ENCODE results near the gene GHRL. TPM values are rescaled to one million over a fixed set of nuclear protein-coding genes. Genes with fewer than 3 reads are reported as not detected.
"Not testable (repeated sequence)": the region's sequence is repeated elsewhere in the genome, so short reads cannot be mapped to it uniquely, and the experiment has no call there.

GHRL gene
- total RNA-seq, 2 experiments from 2014 or later, result 0.91 to 0.95 TPM

- no peak for DNase-seq
- H3K27me3 Mint-ChIP-seq, result no peaks in the 10 kb centered on the region
- peaks cover 77% of the 10 kb centered on the region for H3K36me3 Mint-ChIP-seq (ENCODE audit: low read depth)
- ChIA-PET CTCF (interaction anchor here (0.9 to 1.4 kb wide), 3 partner anchors 15 to 50 kb away, joined by 3 to 8 read pairs (median 3); partner anchors contain the start of gene SEC13), POLR2A (interaction anchor here (0.6 to 1.4 kb wide), 2 partner anchors 16 to 57 kb away, joined by 3 to 10 read pairs; partner anchors contain the start of genes SEC13 and TATDN2)
- peaks cover 2% of the 10 kb centered on the region for H3K4me1 Mint-ChIP-seq
- no peak overlapping the region for H3K27ac Mint-ChIP-seq
- no peaks in the 10 kb centered on the region for H3K9me3 Mint-ChIP-seq
- H3K4me3 Mint-ChIP-seq, result no peak overlapping the region
Observed at GRCh38 chr3:10305331-10305902, 12.7 kb upstream of the GHRL start.

DNA sequence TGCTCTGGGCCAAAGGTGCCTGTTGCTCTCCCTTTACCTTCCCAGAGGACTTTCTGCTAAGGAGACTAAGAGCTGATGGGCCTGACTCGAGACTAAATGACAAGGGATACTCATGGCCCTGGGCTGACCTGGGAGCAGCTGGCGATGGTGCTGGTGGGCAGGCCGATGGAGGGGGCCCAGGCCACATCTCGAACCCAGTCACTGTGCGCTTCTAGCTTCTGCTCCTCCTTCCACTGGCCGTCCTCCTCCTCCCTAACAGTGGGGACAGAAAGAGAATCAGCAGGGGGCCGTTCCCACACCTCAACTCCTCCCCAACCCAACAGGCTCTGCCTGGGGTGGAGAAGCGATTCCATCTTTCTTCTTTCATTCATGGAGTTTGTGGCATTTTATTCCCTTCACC, 12.2 kb upstream of the GHRL start:
- no peaks in the 10 kb centered on the region for H3K27me3 Mint-ChIP-seq
- H3K4me1 Mint-ChIP-seq, result peaks cover 2% of the 10 kb centered on the region
- no peak overlapping the region for H3K4me3 Mint-ChIP-seq
- no peak overlapping the region for H3K27ac Mint-ChIP-seq
- H3K36me3 Mint-ChIP-seq (ENCODE audit: low read depth), result peaks cover 76% of the 10 kb centered on the region
- H3K9me3 Mint-ChIP-seq, result no peaks in the 10 kb centered on the region
- CTCF ChIA-PET, result interaction anchor here (0.9 to 1.4 kb wide), 3 partner anchors 16 to 49 kb away, joined by 3 to 8 read pairs (median 3); partner anchors contain the start of gene SEC13
- no peak for DNase-seq
- POLR2A ChIA-PET, result interaction anchor here (0.6 to 1.2 kb wide), 3 partner anchors 33 to 57 kb away, joined by 3 read pairs; partner anchors contain the start of gene TATDN2

DNA sequence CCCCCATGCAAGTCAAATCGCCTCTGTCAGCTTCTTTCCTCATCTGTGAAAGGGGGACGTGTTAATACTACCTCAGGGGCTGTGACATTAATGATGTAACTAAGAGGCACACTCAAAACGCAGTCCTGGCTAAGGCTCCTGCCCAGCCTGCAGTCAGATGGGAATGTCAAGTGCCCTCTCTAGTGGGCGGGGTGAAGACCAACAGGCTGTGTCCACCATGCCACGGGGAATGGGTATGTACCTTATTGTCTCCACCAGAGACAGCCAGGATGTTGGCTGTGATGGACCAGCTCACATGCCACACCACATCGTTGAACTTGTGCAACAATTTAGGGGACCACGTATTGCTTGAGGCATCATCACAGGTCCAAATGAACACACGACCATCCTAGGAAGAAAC, 11.0 kb upstream of the GHRL start:
- Mint-ChIP-seq H3K27ac (no peak overlapping the region), H3K4me3 (no peak overlapping the region), H3K36me3 (ENCODE audit: low read depth) (peaks cover 79% of the 10 kb centered on the region), H3K27me3 (no peaks in the 10 kb centered on the region), H3K4me1 (peaks cover 12% of the 10 kb centered on the region), H3K9me3 (no peaks in the 10 kb centered on the region)
- POLR2A ChIA-PET, result interaction anchor here (1.2 kb wide), 1 partner anchor 40 kb away, joined by 3 read pairs; no protein-coding TSS in a partner anchor
- no peak for DNase-seq
- CTCF ChIA-PET, result interaction anchor here (1.4 kb wide), 1 partner anchor 17 kb away, joined by 8 read pairs; the partner anchor contains the start of gene SEC13

GRCh38 chr3:10303105-10303504, 10.4 kb upstream of the GHRL start:
- POLR2A ChIA-PET, result interaction anchor here (0.7 kb wide), 1 partner anchor 11 kb away, joined by 3 read pairs; no protein-coding TSS in a partner anchor
- no peak overlapping the region for H3K27ac Mint-ChIP-seq

DNA sequence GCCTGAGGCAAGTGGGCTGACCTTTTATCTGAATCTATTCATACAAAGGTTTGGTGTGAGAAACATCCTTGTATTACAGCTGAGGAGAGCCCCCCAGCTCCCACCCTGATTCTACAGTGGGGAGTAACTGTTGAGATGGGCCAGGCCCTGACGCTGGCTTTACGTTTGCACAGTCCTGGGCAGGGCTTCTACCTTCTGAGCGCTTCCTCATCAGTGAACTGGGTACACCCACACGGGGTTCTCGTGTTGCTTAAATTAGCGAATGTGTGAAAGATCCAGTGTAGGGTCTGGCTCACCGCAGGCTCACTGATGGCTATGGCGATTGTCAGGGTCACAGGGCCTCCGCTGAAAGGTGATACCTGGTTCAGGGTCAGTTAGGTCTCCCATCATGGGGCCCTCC, 7.3 kb upstream of the GHRL start:
- CTCF ChIA-PET, result interaction anchor here (1.2 kb wide), 1 partner anchor 36 kb away, joined by 3 read pairs; no protein-coding TSS in a partner anchor
- POLR2A ChIA-PET, result no interaction called here
- H3K4me1 Mint-ChIP-seq, result peaks cover 12% of the 10 kb centered on the region

More at GRCh38 chr3:10303105-10303504, 10.4 kb upstream of the GHRL start:
- Mint-ChIP-seq H3K9me3 (no peaks in the 10 kb centered on the region), H3K27me3 (no peaks in the 10 kb centered on the region), H3K36me3 (ENCODE audit: low read depth) (peaks cover 78% of the 10 kb centered on the region), H3K4me1 (peaks cover 12% of the 10 kb centered on the region), H3K4me3 (no peak overlapping the region)
- CTCF ChIA-PET, result no interaction called here
- DNase-seq, result no peak

GRCh38 chr3:10299679-10300078, 6.9 kb upstream of the GHRL start:
- no peak overlapping the region for H3K4me3 Mint-ChIP-seq
- no peaks in the 10 kb centered on the region for H3K27me3 Mint-ChIP-seq
- H3K27ac Mint-ChIP-seq, result no peak overlapping the region
- ChIA-PET CTCF (interaction anchor here (1.2 kb wide), 1 partner anchor 36 kb away, joined by 3 read pairs; no protein-coding TSS in a partner anchor), POLR2A (no interaction called here)
- peaks cover 12% of the 10 kb centered on the region for H3K4me1 Mint-ChIP-seq
- H3K36me3 Mint-ChIP-seq (ENCODE audit: low read depth), result peaks cover 68% of the 10 kb centered on the region
- no peaks in the 10 kb centered on the region for H3K9me3 Mint-ChIP-seq
- DNase-seq, result no peak

More for the DNA sequence above, 7.3 kb upstream of the GHRL start:
- Mint-ChIP-seq H3K9me3 (no peaks in the 10 kb centered on the region), H3K36me3 (ENCODE audit: low read depth) (peaks cover 69% of the 10 kb centered on the region), H3K4me3 (no peak overlapping the region), H3K27me3 (no peaks in the 10 kb centered on the region), H3K27ac (no peak overlapping the region)
- no peak for DNase-seq

GRCh38 chr3:10299175-10299574, 6.4 kb upstream of the GHRL start:
- Mint-ChIP-seq H3K27ac (peak overlapping the region; percentile 38), H3K27me3 (no peaks in the 10 kb centered on the region), H3K4me3 (no peak overlapping the region), H3K36me3 (ENCODE audit: low read depth) (peaks cover 68% of the 10 kb centered on the region), H3K4me1 (peaks cover 12% of the 10 kb centered on the region), H3K9me3 (no peaks in the 10 kb centered on the region)
- ChIA-PET POLR2A (no interaction called here), CTCF (interaction anchor here (1.2 kb wide), 1 partner anchor 36 kb away, joined by 3 read pairs; no protein-coding TSS in a partner anchor)
- DNase-seq, result no peak

- POLR2A ChIA-PET, DNase-seq, CTCF ChIA-PET, H3K4me3 Mint-ChIP-seq, H3K27me3 Mint-ChIP-seq, H3K27ac Mint-ChIP-seq, H3K9me3 Mint-ChIP-seq: not testable (repeated sequence)
- peaks cover 12% of the 10 kb centered on the region for H3K4me1 Mint-ChIP-seq
- H3K36me3 Mint-ChIP-seq (ENCODE audit: low read depth), result peaks cover 63% of the 10 kb centered on the region
Observed at GRCh38 chr3:10298064-10298463, 5.3 kb upstream of the GHRL start.

GRCh38 chr3:10294030-10294586, 1.4 kb upstream of the GHRL start:
- peaks cover 11% of the 10 kb centered on the region for H3K4me1 Mint-ChIP-seq
- H3K36me3 Mint-ChIP-seq (ENCODE audit: low read depth), result peaks cover 49% of the 10 kb centered on the region
- CTCF ChIA-PET, result no interaction called here

GRCh38 chr3:10291641-10292040, 1.1 kb downstream of the GHRL start:
- CTCF ChIA-PET, result interaction anchor here (2.0 kb wide), 1 partner anchor 28 kb away, joined by 5 read pairs; no protein-coding TSS in a partner anchor
- no peaks in the 10 kb centered on the region for H3K9me3 Mint-ChIP-seq
- H3K27me3 Mint-ChIP-seq, result no peaks in the 10 kb centered on the region
- no peak overlapping the region for H3K4me3 Mint-ChIP-seq
- POLR2A ChIA-PET, result no interaction called here
- H3K4me1 Mint-ChIP-seq, result peaks cover 12% of the 10 kb centered on the region
- H3K36me3 Mint-ChIP-seq (ENCODE audit: low read depth), result peaks cover 50% of the 10 kb centered on the region
- DNase-seq, result no peak
- peak overlapping the region; percentile 21 for H3K27ac Mint-ChIP-seq

More at GRCh38 chr3:10294030-10294586, 1.4 kb upstream of the GHRL start:
- Mint-ChIP-seq H3K4me3 (no peak overlapping the region), H3K27ac (no peak overlapping the region), H3K27me3 (no peaks in the 10 kb centered on the region), H3K9me3 (no peaks in the 10 kb centered on the region)
- POLR2A ChIA-PET, result interaction anchor here (1.0 kb wide), 1 partner anchor 306 kb away, joined by 3 read pairs; no protein-coding TSS in a partner anchor
- no peak for DNase-seq

DNA sequence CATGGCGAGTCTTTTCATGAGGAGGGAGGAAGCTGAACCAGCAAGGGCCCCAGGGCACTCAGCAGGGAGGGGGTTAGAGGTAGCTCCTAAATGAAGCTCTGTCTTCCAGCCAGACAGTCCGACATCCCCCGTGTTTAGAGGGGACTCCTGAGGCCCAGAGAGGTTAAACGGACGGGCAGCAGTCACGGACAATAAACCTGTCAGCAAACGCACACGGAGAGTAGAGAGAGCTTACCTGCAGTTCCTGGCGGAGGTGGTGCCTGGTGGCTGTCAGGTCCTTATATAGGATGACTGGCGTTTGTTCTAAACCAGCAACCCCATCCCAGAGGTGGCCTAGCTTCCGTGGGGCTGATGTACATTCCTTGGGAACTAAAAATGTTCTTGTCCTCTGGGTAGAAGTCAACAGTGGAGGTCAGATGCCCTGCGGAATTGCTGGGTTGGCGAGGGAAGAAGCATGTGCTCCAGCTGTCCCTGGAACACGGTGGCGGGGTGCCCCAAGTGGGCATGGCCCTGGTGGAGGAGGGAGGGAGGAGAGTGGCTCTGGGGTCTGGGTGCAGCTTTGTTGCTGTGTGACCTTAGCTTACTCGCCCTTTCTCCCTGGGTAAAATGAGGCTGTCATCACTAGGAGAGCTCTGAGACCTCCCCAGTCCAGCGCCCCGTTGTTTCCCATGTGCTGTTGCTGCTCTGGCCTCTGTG, 2.1 kb downstream of the GHRL start:
- H3K4me1 Mint-ChIP-seq, result peaks cover 16% of the 10 kb centered on the region
- ChIA-PET POLR2A (interaction anchor here (1.2 to 1.7 kb wide), 2 partner anchors 42 to 149 kb away, joined by 3 to 4 read pairs; partner anchors contain the start of genes TATDN2 and VHL), CTCF (interaction anchor here (2.0 kb wide), 1 partner anchor 27 kb away, joined by 5 read pairs; no protein-coding TSS in a partner anchor)
- H3K27ac Mint-ChIP-seq, result no peak overlapping the region
- no peak for DNase-seq
- H3K4me3 Mint-ChIP-seq, result no peak overlapping the region
- H3K9me3 Mint-ChIP-seq, result no peaks in the 10 kb centered on the region
- H3K36me3 Mint-ChIP-seq (ENCODE audit: low read depth), result peaks cover 48% of the 10 kb centered on the region
- no peaks in the 10 kb centered on the region for H3K27me3 Mint-ChIP-seq

- DNase-seq, result no peak
- peaks cover 48% of the 10 kb centered on the region for H3K36me3 Mint-ChIP-seq (ENCODE audit: low read depth)
- H3K9me3 Mint-ChIP-seq, result no peaks in the 10 kb centered on the region
- H3K27ac Mint-ChIP-seq, result no peak overlapping the region
- H3K4me3 Mint-ChIP-seq, result no peak overlapping the region
- peaks cover 23% of the 10 kb centered on the region for H3K4me1 Mint-ChIP-seq
- CTCF ChIA-PET, result interaction anchor here (2.0 kb wide), 1 partner anchor 26 kb away, joined by 5 read pairs; no protein-coding TSS in a partner anchor
- H3K27me3 Mint-ChIP-seq, result no peaks in the 10 kb centered on the region
- POLR2A ChIA-PET, result interaction anchor here (1.2 to 1.7 kb wide), 2 partner anchors 42 to 148 kb away, joined by 3 to 4 read pairs; partner anchors contain the start of genes TATDN2 and VHL
Observed at GRCh38 chr3:10289787-10290355, 2.9 kb downstream of the GHRL start.

Data from activated CD4-positive, alpha-beta memory T cell treated with anti-CD3 and anti-CD28 coated beads, Interleukin-2, amount 10 ng/mL, durations not matched to agents 7 days and 5 days (primary cell).